Measurements from ENCODE around the gene OR10T2. TPM values are rescaled to one million over a fixed set of nuclear protein-coding genes. Genes with fewer than 3 reads are reported as not detected.
"Not testable (repeated sequence)": the region's sequence is repeated elsewhere in the genome, so short reads cannot be mapped to it uniquely, and the experiment has no call there.

The OR10T2 gene
- not detected for total RNA-seq

GRCh38 chr1:158398818-158399514, at the start of gene OR10T2:
OR10T2 (minus strand) TSS chr1:158399466; CDS start chr1:158399466, 0 bp downstream.
- DNase-seq (ENCODE audit: low spot score): no peak

- DNase-seq (ENCODE audit: low spot score): no peak
Measured at GRCh38 chr1:158445376-158445775, 46.1 kb upstream of the OR10T2 start.

- DNase-seq (ENCODE audit: low spot score): no peak
Measured at GRCh38 chr1:158434741-158435140, 35.5 kb upstream of the OR10T2 start.

GRCh38 chr1:158430163-158430562, 30.9 kb upstream of the OR10T2 start:
- DNase-seq (ENCODE audit: low spot score): not testable (repeated sequence)

GRCh38 chr1:158426137-158426536, 26.9 kb upstream of the OR10T2 start, which contains the start of gene OR10K2:
OR10K2 (minus strand) TSS chr1:158426237; CDS start chr1:158420866, 5,371 bp downstream.
- no peak for DNase-seq (ENCODE audit: low spot score)

GRCh38 chr1:158425027-158425426, 25.8 kb upstream of the OR10T2 start:
- DNase-seq (ENCODE audit: low spot score): no peak

- no peak for DNase-seq (ENCODE audit: low spot score)
Measured at GRCh38 chr1:158422212-158422611, 22.9 kb upstream of the OR10T2 start.

GRCh38 chr1:158417586-158417985, 18.3 kb upstream of the OR10T2 start:
- no peak for DNase-seq (ENCODE audit: low spot score)

- DNase-seq (ENCODE audit: low spot score): no peak
Measured at GRCh38 chr1:158414651-158415345, 15.5 kb upstream of the OR10T2 start.

- no peak for DNase-seq (ENCODE audit: low spot score)
Measured at GRCh38 chr1:158407092-158407491, 7.8 kb upstream of the OR10T2 start.

GRCh38 chr1:158400871-158401270, 1.6 kb upstream of the OR10T2 start:
- DNase-seq (ENCODE audit: low spot score): no peak

- no peak for DNase-seq (ENCODE audit: low spot score)
Measured at GRCh38 chr1:158396646-158397045, 2.6 kb downstream of the OR10T2 start.

- no peak for DNase-seq (ENCODE audit: low spot score)
Measured at GRCh38 chr1:158393476-158393875, 5.8 kb downstream of the OR10T2 start.

GRCh38 chr1:158391099-158391498, 8.2 kb downstream of the OR10T2 start:
- DNase-seq (ENCODE audit: low spot score): no peak

GRCh38 chr1:158390331-158390730, 8.9 kb downstream of the OR10T2 start:
- no peak for DNase-seq (ENCODE audit: low spot score)

- no peak for DNase-seq (ENCODE audit: low spot score)
Measured at GRCh38 chr1:158374860-158375259, 24.4 kb downstream of the OR10T2 start.

GRCh38 chr1:158374101-158374500, 25.2 kb downstream of the OR10T2 start:
- not testable (repeated sequence) for DNase-seq (ENCODE audit: low spot score)

GRCh38 chr1:158371188-158371953, 27.9 kb downstream of the OR10T2 start:
- no peak for DNase-seq (ENCODE audit: low spot score)

GRCh38 chr1:158366783-158367182, 32.5 kb downstream of the OR10T2 start:
- no peak for DNase-seq (ENCODE audit: low spot score)

- no peak for DNase-seq (ENCODE audit: low spot score)
Measured at GRCh38 chr1:158362941-158363340, 36.3 kb downstream of the OR10T2 start.

- DNase-seq (ENCODE audit: low spot score): no peak
Measured at GRCh38 chr1:158362482-158362881, 36.8 kb downstream of the OR10T2 start.

- DNase-seq (ENCODE audit: low spot score): no peak
Measured at GRCh38 chr1:158357441-158357840, 41.8 kb downstream of the OR10T2 start.
